ENCODE data around the gene CNIH3. TPM values are rescaled to one million over a fixed set of nuclear protein-coding genes. Genes with fewer than 3 reads are reported as not detected.

Gene CNIH3
- total and polyA plus RNA-seq, 2 donors (not counting 1 experiment from before 2014, with no cell fraction given), result 0.72 to 1.8 TPM

DNA sequence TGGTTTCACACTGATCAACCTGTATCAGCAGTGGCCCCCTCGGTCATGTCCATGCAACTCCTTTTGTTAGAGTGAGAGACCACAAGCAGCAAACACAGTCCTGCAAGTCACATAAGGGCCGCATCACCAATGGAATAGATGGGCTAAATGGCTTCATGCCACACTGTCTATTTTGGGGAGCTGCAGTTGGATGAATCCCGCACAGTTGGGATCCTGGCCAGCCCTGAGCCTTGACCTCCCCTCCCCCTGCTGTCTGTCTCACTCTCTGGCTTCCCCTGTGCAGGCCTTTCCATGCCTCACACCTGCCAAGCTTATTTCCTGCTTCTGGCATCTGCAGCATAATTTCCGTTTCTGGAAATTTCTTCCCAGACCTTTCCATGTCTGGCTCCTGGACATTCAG lies 57.0 kb downstream of the CNIH3 start:
- H3K4me3 ChIP-seq (ENCODE audit: control extremely low read depth in 1 of 5, extremely low read depth in 1 of 5, insufficient read depth in 1 of 5, low read depth in 2 of 5, low read length in 4 of 5), result no peak overlapping the region
- no peak overlapping the region for H3K4me3 Mint-ChIP-seq
- no peak overlapping the region for H3K4me2 ChIP-seq (replicated peaks; ENCODE audit: low read depth, low read length, poor library complexity, severe bottlenecking)
- H2AFZ ChIP-seq (ENCODE audit: insufficient read depth, low read depth, low read length, poor library complexity, severe bottlenecking), result no peak overlapping the region
- no peak for ATAC-seq (ENCODE audit: low read depth)
- no peak overlapping the region for H3K27ac Mint-ChIP-seq
- POLR2A ChIA-PET, result no interaction called here
- no peaks in the 10 kb centered on the region for H3K79me2 ChIP-seq (ENCODE audit: control insufficient read depth, insufficient read depth, low read length)
- no peak for DNase-seq
- H3K9me3 Mint-ChIP-seq (ENCODE audit: insufficient read depth), result no peaks in the 10 kb centered on the region
- no peak overlapping the region for H3K9ac ChIP-seq (ENCODE audit: low read length)
- H4K20me1 ChIP-seq (ENCODE audit: control insufficient read depth, insufficient read depth, low read length, poor library complexity, severe bottlenecking), result no peaks in the 10 kb centered on the region
- no peak for TF ChIP-seq EZH2 (IDR thresholded peaks at IDR 0.05; ENCODE audit: borderline replicate concordance, insufficient read depth, low read depth, low read length, poor library complexity, severe bottlenecking)
- TF ChIP-seq, protein P1, sequence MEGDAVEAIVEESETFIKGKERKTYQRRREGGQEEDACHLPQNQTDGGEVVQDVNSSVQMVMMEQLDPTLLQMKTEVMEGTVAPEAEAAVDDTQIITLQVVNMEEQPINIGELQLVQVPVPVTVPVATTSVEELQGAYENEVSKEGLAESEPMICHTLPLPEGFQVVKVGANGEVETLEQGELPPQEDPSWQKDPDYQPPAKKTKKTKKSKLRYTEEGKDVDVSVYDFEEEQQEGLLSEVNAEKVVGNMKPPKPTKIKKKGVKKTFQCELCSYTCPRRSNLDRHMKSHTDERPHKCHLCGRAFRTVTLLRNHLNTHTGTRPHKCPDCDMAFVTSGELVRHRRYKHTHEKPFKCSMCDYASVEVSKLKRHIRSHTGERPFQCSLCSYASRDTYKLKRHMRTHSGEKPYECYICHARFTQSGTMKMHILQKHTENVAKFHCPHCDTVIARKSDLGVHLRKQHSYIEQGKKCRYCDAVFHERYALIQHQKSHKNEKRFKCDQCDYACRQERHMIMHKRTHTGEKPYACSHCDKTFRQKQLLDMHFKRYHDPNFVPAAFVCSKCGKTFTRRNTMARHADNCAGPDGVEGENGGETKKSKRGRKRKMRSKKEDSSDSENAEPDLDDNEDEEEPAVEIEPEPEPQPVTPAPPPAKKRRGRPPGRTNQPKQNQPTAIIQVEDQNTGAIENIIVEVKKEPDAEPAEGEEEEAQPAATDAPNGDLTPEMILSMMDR (IDR thresholded peaks at IDR 0.05), result no peak
- H3K36me3 ChIP-seq (replicated peaks in 1 of 2; ENCODE audit: control extremely low read depth in 1 of 2, control insufficient read depth in 1 of 2, extremely low read depth in 1 of 2, insufficient read depth in 2 of 2, low read length in 1 of 2), result no peaks in the 10 kb centered on the region
- H3K27me3 ChIP-seq (replicated peaks in 1 of 4; ENCODE audit: control extremely low read depth in 1 of 4, control insufficient read depth in 3 of 4, insufficient read depth in 4 of 4, low read length in 3 of 4), result no peaks in the 10 kb centered on the region
- no peaks in the 10 kb centered on the region for H3K4me1 Mint-ChIP-seq
- H3K9me3 ChIP-seq (ENCODE audit: control extremely low read depth in 1 of 3, control insufficient read depth in 2 of 3, insufficient read depth in 1 of 3, low read length in 2 of 3), result no peaks in the 10 kb centered on the region
- intact Hi-C loops (cut with micrococcal nuclease), result no loop called here
- H3K27me3 Mint-ChIP-seq, result peaks cover 11% of the 10 kb centered on the region
- CTCF ChIA-PET, result no interaction called here
- H3K27ac ChIP-seq (ENCODE audit: low read length in 2 of 2), result no peak overlapping the region
- WGBS (ENCODE audit: insufficient coverage), result 88% methylated on average over 4 of the region's 4 CpGs
- H3K4me1 ChIP-seq (ENCODE audit: control insufficient read depth in 2 of 2, insufficient read depth in 2 of 2, low read length in 2 of 2), result no peaks in the 10 kb centered on the region

DNA sequence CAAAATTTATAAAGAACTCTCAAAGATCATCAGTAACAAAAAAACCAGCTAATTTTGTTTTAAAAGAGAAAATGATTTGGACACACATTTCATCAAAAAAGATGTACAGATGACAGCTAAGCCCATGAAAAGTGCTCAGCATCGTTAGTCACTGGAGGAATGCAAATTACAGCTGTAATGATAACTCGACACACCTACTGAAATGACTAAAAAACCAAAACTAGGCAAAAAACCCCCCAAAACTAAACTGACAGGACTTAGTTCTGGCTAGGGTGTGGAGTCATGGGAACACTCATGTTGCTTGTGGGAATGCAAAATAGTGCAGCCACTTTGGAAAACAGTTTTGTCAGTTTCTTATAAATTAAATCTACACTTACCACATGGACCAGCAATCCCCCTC lies 59.5 kb downstream of the CNIH3 start:
- Histone ChIP-seq H3K36me3 (replicated peaks in 1 of 2; ENCODE audit: control extremely low read depth in 1 of 2, control insufficient read depth in 1 of 2, extremely low read depth in 1 of 2, insufficient read depth in 2 of 2, low read length in 1 of 2) (no peaks in the 10 kb centered on the region), H3K79me2 (ENCODE audit: control insufficient read depth, insufficient read depth, low read length) (no peaks in the 10 kb centered on the region), H3K9ac (ENCODE audit: low read length) (no peak overlapping the region), H3K9me3 (ENCODE audit: control extremely low read depth in 1 of 3, control insufficient read depth in 2 of 3, insufficient read depth in 1 of 3, low read length in 2 of 3) (no peaks in the 10 kb centered on the region), H3K4me1 (ENCODE audit: control insufficient read depth in 2 of 2, insufficient read depth in 2 of 2, low read length in 2 of 2) (no peaks in the 10 kb centered on the region), H3K27me3 (replicated peaks in 1 of 4; ENCODE audit: control extremely low read depth in 1 of 4, control insufficient read depth in 3 of 4, insufficient read depth in 4 of 4, low read length in 3 of 4) (no peaks in the 10 kb centered on the region), H3K4me2 (replicated peaks; ENCODE audit: low read depth, low read length, poor library complexity, severe bottlenecking) (no peak overlapping the region), H2AFZ (ENCODE audit: insufficient read depth, low read depth, low read length, poor library complexity, severe bottlenecking) (no peak overlapping the region), H3K4me3 (ENCODE audit: control extremely low read depth in 1 of 5, extremely low read depth in 1 of 5, insufficient read depth in 1 of 5, low read depth in 2 of 5, low read length in 4 of 5) (no peak overlapping the region), H3K27ac (ENCODE audit: low read length in 2 of 2) (no peak overlapping the region), H4K20me1 (ENCODE audit: control insufficient read depth, insufficient read depth, low read length, poor library complexity, severe bottlenecking) (no peaks in the 10 kb centered on the region)
- Mint-ChIP-seq H3K27ac (no peak overlapping the region), H3K4me3 (no peak overlapping the region), H3K9me3 (ENCODE audit: insufficient read depth) (no peaks in the 10 kb centered on the region), H3K27me3 (peaks cover 8% of the 10 kb centered on the region), H3K4me1 (no peaks in the 10 kb centered on the region)
- intact Hi-C loops (cut with micrococcal nuclease), result no loop called here
- POLR2A ChIA-PET, result no interaction called here
- no CpG with 5 or more reads among the region's 2 CpGs for WGBS (ENCODE audit: insufficient coverage)
- DNase-seq, result no peak
- ATAC-seq (ENCODE audit: low read depth), result no peak
- TF ChIP-seq, protein P1 (IDR thresholded peaks at IDR 0.05), result no peak
- TF ChIP-seq EZH2 (IDR thresholded peaks at IDR 0.05; ENCODE audit: borderline replicate concordance, insufficient read depth, low read depth, low read length, poor library complexity, severe bottlenecking), result no peak
- CTCF ChIA-PET, result no interaction called here

All from B cell (primary cell).